CD14-positive monocyte (primary cell): ENCODE measurements around the gene NTSR2. TPM values are rescaled to one million over a fixed set of nuclear protein-coding genes. Genes with fewer than 3 reads are reported as not detected.

Experiments
- DNase-seq, 3 donors: peaks; one replicate each; pipeline ENCODE4 v3.0.0-alpha.2; 2011 to 2022
- H2AFZ ChIP-seq: 2 replicates; pipeline ENCODE4 v1.6.0; 2012; ENCODE audit warnings: mild to moderate bottlenecking, low read depth, low read length, inconsistent platforms; ENCODE audit not compliant: insufficient read depth, poor library complexity, severe bottlenecking
- H3K27ac ChIP-seq, 2 donors: 1 replicate in 1 of 2; 2 replicates in 1 of 2; pipeline ENCODE4 v1.5.1; 2012 to 2013; ENCODE audit warnings: low read length in 2 of 2, control low read depth in 1 of 2, inconsistent platforms in 1 of 2, low read depth in 1 of 2, mild to moderate bottlenecking in 1 of 2
- H3K27me3 ChIP-seq, 2 donors: one replicate each; pipeline versions ENCODE4 v1.6.0 to v1.6.1; 2011 to 2013; ENCODE audit warnings: low read length in 2 of 2; ENCODE audit not compliant: control insufficient read depth in 2 of 2, insufficient read depth in 2 of 2
- H3K36me3 ChIP-seq, 2 donors: replicated peaks in 1 of 2; 1 replicate in 1 of 2; 2 replicates in 1 of 2; pipeline versions ENCODE4 v1.5.1 to v1.6.1; 2012 to 2013; ENCODE audit warnings: low read length in 2 of 2, control low read depth in 1 of 2, inconsistent platforms in 1 of 2, mild to moderate bottlenecking in 1 of 2; ENCODE audit not compliant: insufficient read depth in 2 of 2, control insufficient read depth in 1 of 2
- H3K4me1 ChIP-seq, 2 donors: 1 replicate in 1 of 2; 2 replicates in 1 of 2; pipeline versions ENCODE4 v1.5.1 to v1.6.1; 2012 to 2013; ENCODE audit warnings: low read length in 2 of 2, control low read depth in 1 of 2, inconsistent platforms in 1 of 2, mild to moderate bottlenecking in 1 of 2, moderate library complexity in 1 of 2; ENCODE audit not compliant: insufficient read depth in 2 of 2, control insufficient read depth in 1 of 2
- H3K4me2 ChIP-seq: replicated peaks from 2 replicates; pipeline ENCODE3; 2012; ENCODE audit warnings: low read length, moderate library complexity, mild to moderate bottlenecking; ENCODE audit not compliant: poor library complexity, severe bottlenecking; ENCODE audit errors: extremely low read depth
- H3K4me3 ChIP-seq, 3 experiments: fragments of 200-600 bp in 1 of 3; sonication (generic) in 1 of 3; replicated peaks in 1 of 3; 1 replicate in 2 of 3; 2 replicates in 1 of 3; pipeline ENCODE4 v1.5.1; 2011 to 2013; ENCODE audit warnings: low read length in 3 of 3, mild to moderate bottlenecking in 3 of 3, control low read depth in 2 of 3, low read depth in 2 of 3, inconsistent platforms in 1 of 3, moderate library complexity in 1 of 3
- H3K79me2 ChIP-seq: 2 replicates; pipeline ENCODE4 v1.6.0; 2012; ENCODE audit warnings: mild to moderate bottlenecking, control low read depth, inconsistent platforms, low read length, moderate library complexity; ENCODE audit not compliant: insufficient read depth
- H3K9ac ChIP-seq: 2 replicates; pipeline ENCODE4 v1.6.0; 2017; ENCODE audit warnings: low read length, mild to moderate bottlenecking; ENCODE audit not compliant: insufficient read depth, poor library complexity, severe bottlenecking
- H3K9me3 ChIP-seq, 2 donors: replicated peaks in 1 of 2; 1 replicate in 1 of 2; 2 replicates in 1 of 2; pipeline versions ENCODE4 v1.5.1 to v1.6.1; 2012 to 2013; ENCODE audit warnings: low read length in 2 of 2, control low read depth in 1 of 2; ENCODE audit not compliant: control insufficient read depth in 1 of 2, insufficient read depth in 1 of 2
- H4K20me1 ChIP-seq: 2 replicates; pipeline ENCODE4 v1.6.0; 2012; ENCODE audit warnings: mild to moderate bottlenecking, low read length, control low read depth, moderate library complexity; ENCODE audit not compliant: insufficient read depth
- H3K27ac Mint-ChIP-seq, 7 donors: one replicate each; pipeline ENCODE4 v1.8.0; 2020; ENCODE audit warnings: mild to moderate bottlenecking in 7 of 7, mixed read lengths in 7 of 7, moderate library complexity in 6 of 7, inconsistent platforms in 2 of 7
- H3K27me3 Mint-ChIP-seq, 3 donors: one replicate each; pipeline ENCODE4 v1.8.0; 2021 to 2022; ENCODE audit warnings: low read depth in 3 of 3, mild to moderate bottlenecking in 3 of 3, mixed read lengths in 3 of 3, moderate library complexity in 3 of 3, inconsistent platforms in 1 of 3
- H3K36me3 Mint-ChIP-seq, 2 donors: one replicate each; pipeline ENCODE4 v1.8.0; 2020; ENCODE audit warnings: mixed read lengths in 2 of 2, inconsistent platforms in 1 of 2, mild to moderate bottlenecking in 1 of 2
- H3K4me1 Mint-ChIP-seq: one replicate; pipeline ENCODE4 v1.8.0; 2020; ENCODE audit warnings: mild to moderate bottlenecking, mixed read lengths
- H3K4me3 Mint-ChIP-seq, 2 donors: one replicate each; pipeline ENCODE4 v1.8.0; 2020; ENCODE audit warnings: mild to moderate bottlenecking in 2 of 2, mixed read lengths in 2 of 2, moderate library complexity in 1 of 2
- H3K9me3 Mint-ChIP-seq, 7 donors: one replicate each; pipeline ENCODE4 v1.8.0; 2020 to 2022; ENCODE audit warnings: mixed read lengths in 7 of 7, mild to moderate bottlenecking in 6 of 7, moderate library complexity in 6 of 7, inconsistent platforms in 2 of 7
- CTCF ChIP-seq: fragments of 200-600 bp; IDR thresholded peaks from one replicate; pipeline ENCODE4 v1.8.0; 2022; ENCODE audit warnings: antibody characterized with exemption, mild to moderate bottlenecking
- WGBS: methylation state at CpG from one replicate; pipeline ENCODE4 v1.1.5; 2013; ENCODE audit warnings: missing lambda C conversion rate; ENCODE audit not compliant: insufficient coverage; 5-methylcytosine and 5-hydroxymethylcytosine counted together
- intact Hi-C, 2 donors: fragments of 100-400 bp; cut with micrococcal nuclease; formaldehyde crosslinking; loops; one replicate each; pipeline versions ENCODE4 v1.15.0 to v1.15.1; 2023
- polyA plus RNA-seq, 3 donors: library from polyadenylated mRNA; depleted of rRNA in 1 of 3; unstranded in 2 of 3; stranded (reverse) in 1 of 3; fragments of 300-500 nt in 2 of 3; fragments of >200 nt in 1 of 3; fragmentation: Illumina TruSeq in 2 of 3; gene quantifications; 1 replicate in 2 of 3; 2 replicates in 1 of 3; pipeline ENCODE4 v1.2.3, GENCODE V29; 2012 to 2021

The NTSR2 gene
- polyA plus RNA-seq, 3 donors = not detected

DNA sequence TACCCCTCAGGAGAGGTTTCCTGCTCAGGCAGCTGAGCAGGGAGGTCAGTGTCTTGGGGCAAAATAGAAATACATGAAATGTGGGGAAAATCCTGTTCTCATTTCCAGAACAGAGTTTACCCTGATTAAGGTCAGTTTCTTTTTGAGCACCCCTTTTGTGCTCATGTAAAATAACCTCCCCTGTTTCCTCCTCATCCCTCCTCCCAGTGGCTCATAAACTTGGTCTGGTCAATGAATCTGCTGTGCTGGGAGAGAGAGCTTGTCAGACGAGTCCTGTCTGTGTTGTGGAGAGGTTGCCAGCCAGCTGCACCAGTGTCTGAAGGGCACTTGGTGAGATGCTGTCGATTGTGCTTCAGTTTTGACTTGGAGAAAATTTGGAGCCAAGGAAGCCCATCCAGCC is 48.6 kb downstream of the NTSR2 start:
- Histone ChIP-seq H3K4me3 (no peak overlapping the region), H3K27me3 (peaks cover 0 to 2% of the 10 kb centered on the region in 2 donors), H3K9me3 (no peaks in the 10 kb centered on the region), H3K9ac (no peak overlapping the region), H3K79me2 (no peaks in the 10 kb centered on the region), H2AFZ (no peak overlapping the region), H3K4me2 (no peak overlapping the region), H3K27ac (no peak overlapping the region), H3K4me1 (no peaks in the 10 kb centered on the region), H4K20me1 (no peaks in the 10 kb centered on the region), H3K36me3 (no peaks in the 10 kb centered on the region)
- Mint-ChIP-seq H3K4me1 (no peaks in the 10 kb centered on the region), H3K4me3 (no peak overlapping the region), H3K9me3 (peaks cover 0 to 5% (median 2%) of the 10 kb centered on the region in 7 donors), H3K36me3 (no peaks in the 10 kb centered on the region), H3K27ac (no peak overlapping the region), H3K27me3 (peaks cover 0 to 8% (median 3%) of the 10 kb centered on the region in 3 donors)
- DNase-seq = no peak
- intact Hi-C loops = no loop called here
- WGBS = 95% methylated on average over 2 of the region's 2 CpGs
- TF ChIP-seq CTCF = no peak

DNA sequence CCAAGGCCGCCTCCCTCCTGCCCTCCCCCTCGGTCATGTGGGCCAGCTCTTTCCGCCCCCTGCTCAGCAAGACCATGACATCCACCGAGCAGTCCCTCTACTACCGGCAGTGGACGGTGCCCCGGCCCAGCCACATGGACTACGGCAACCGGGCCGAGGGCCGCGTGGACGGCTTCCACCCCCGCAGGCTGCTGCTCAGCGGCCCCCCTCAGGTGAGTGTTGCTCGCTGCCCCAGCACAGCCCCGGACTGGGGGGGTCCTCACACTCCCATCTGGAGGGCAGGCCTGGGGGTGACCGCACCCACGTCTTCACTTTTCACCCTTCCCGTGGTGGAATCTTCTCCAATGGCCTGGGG is 51.3 kb downstream of the NTSR2 start:
- intact Hi-C loops = no loop called here
- no peak overlapping the region for H3K4me3 ChIP-seq

More for the DNA sequence above, 51.3 kb downstream of the NTSR2 start:
- no peak overlapping the region for H3K4me2 ChIP-seq
- H4K20me1 ChIP-seq = no peaks in the 10 kb centered on the region
- H3K9me3 ChIP-seq = no peaks in the 10 kb centered on the region
- H3K27me3 ChIP-seq = peaks cover 0 to 2% of the 10 kb centered on the region in 2 donors
- H3K4me1 ChIP-seq = no peaks in the 10 kb centered on the region
- no peak overlapping the region for H2AFZ ChIP-seq
- Mint-ChIP-seq H3K4me3 (no peak overlapping the region), H3K27ac (no peak overlapping the region), H3K27me3 (peaks cover 1 to 9% (median 4%) of the 10 kb centered on the region in 3 donors), H3K4me1 (no peaks in the 10 kb centered on the region), H3K9me3 (no peaks in the 10 kb centered on the region), H3K36me3 (no peaks in the 10 kb centered on the region)
- WGBS = 93% methylated on average over 13 of the region's 20 CpGs
- no peaks in the 10 kb centered on the region for H3K79me2 ChIP-seq
- H3K27ac ChIP-seq = no peak overlapping the region
- TF ChIP-seq CTCF = no peak
- DNase-seq = no peak
- H3K36me3 ChIP-seq = no peaks in the 10 kb centered on the region
- H3K9ac ChIP-seq = no peak overlapping the region
